ENCODE measurements around the gene SH3RF3.

The SH3RF3 gene

GRCh38 chr2:109398366-109399015, 269.5 kb downstream of the SH3RF3 start:
- Histone ChIP-seq H3K18ac (ENCODE audit: low read length) (peak overlapping the region; percentile 49), H2BK5ac (ENCODE audit: low read length) (no peak overlapping the region), H2BK12ac (ENCODE audit: low read length) (no peak overlapping the region), H2AFZ (ENCODE audit: low read length) (no peak overlapping the region), H2BK120ac (ENCODE audit: low read depth, low read length) (no peak overlapping the region), H4K8ac (ENCODE audit: low read depth, low read length) (no peak overlapping the region), H3K79me1 (ENCODE audit: low read depth, low read length) (peaks cover 2% of the 10 kb centered on the region), H3K4me2 (ENCODE audit: insufficient read depth, low read length, poor library complexity, severe bottlenecking) (no peak overlapping the region), H3K14ac (ENCODE audit: low read length) (no peak overlapping the region), H3K27ac (replicated peaks; ENCODE audit: low read length) (no peak overlapping the region), H4K91ac (ENCODE audit: low read depth, low read length, poor library complexity) (no peak overlapping the region), H2AK5ac (ENCODE audit: low read depth, low read length) (peak overlapping the region; percentile 22), H3K9ac (ENCODE audit: low read depth, low read length, poor library complexity) (peak overlapping the region; percentile 7), H3K4me3 (ENCODE audit: low read length in 2 of 2) (no peak overlapping the region), H3K4me1 (ENCODE audit: control insufficient read depth in 2 of 2, insufficient read depth in 1 of 2, low read depth in 1 of 2, low read length in 2 of 2) (peaks cover 2 to 7% of the 10 kb centered on the region in 2 donors), H2BK15ac (ENCODE audit: low read length) (no peak overlapping the region), H3K23ac (ENCODE audit: low read depth, low read length, poor library complexity) (peak overlapping the region; percentile 70), H3K27me3 (ENCODE audit: control insufficient read depth in 3 of 3, insufficient read depth in 3 of 3, low read depth in 1 of 3, low read length in 3 of 3) (peaks cover 0 to 29% (median 0%) of the 10 kb centered on the region in 3 experiments), H3K4ac (ENCODE audit: low read length) (no peak overlapping the region), H3K36me3 (replicated peaks in 1 of 2; ENCODE audit: control insufficient read depth in 2 of 2, insufficient read depth in 2 of 2, low read length in 2 of 2) (no peaks in the 10 kb centered on the region), H3K9me3 (replicated peaks in 1 of 2; ENCODE audit: control insufficient read depth in 2 of 2, insufficient read depth in 1 of 2, low read depth in 1 of 2, low read length in 2 of 2) (peaks cover 0 to 3% of the 10 kb centered on the region in 2 donors)
- DNase-seq (ENCODE audit: low spot score): no peak
- WGBS, 2 donors (ENCODE audit: extremely low coverage in 2 of 2, insufficient read length in 2 of 2, insufficient replicate concordance in 1 of 2): no CpG with 5 or more reads among the region's 22 CpGs

- no peak overlapping the region for H3K27ac ChIP-seq (replicated peaks; ENCODE audit: low read length)
- no peak overlapping the region for H3K4me2 ChIP-seq (ENCODE audit: insufficient read depth, low read length, poor library complexity, severe bottlenecking)
- H3K36me3 ChIP-seq (replicated peaks in 1 of 2; ENCODE audit: control insufficient read depth in 2 of 2, insufficient read depth in 2 of 2, low read length in 2 of 2): no peaks in the 10 kb centered on the region
- no peak overlapping the region for H2BK12ac ChIP-seq (ENCODE audit: low read length)
- H4K8ac ChIP-seq (ENCODE audit: low read depth, low read length): no peak overlapping the region
- H2BK5ac ChIP-seq (ENCODE audit: low read length): no peak overlapping the region
- no peak for DNase-seq (ENCODE audit: low spot score)
- peaks cover 0 to 3% of the 10 kb centered on the region in 2 donors for H3K9me3 ChIP-seq (replicated peaks in 1 of 2; ENCODE audit: control insufficient read depth in 2 of 2, insufficient read depth in 1 of 2, low read depth in 1 of 2, low read length in 2 of 2)
- H3K18ac ChIP-seq (ENCODE audit: low read length): peak overlapping the region; percentile 48
- no peak overlapping the region for H3K14ac ChIP-seq (ENCODE audit: low read length)
- H2AK5ac ChIP-seq (ENCODE audit: low read depth, low read length): no peak overlapping the region
- H3K79me1 ChIP-seq (ENCODE audit: low read depth, low read length): peaks cover 2% of the 10 kb centered on the region
- no CpG with 5 or more reads among the region's 6 CpGs for WGBS, 2 donors (ENCODE audit: extremely low coverage in 2 of 2, insufficient read length in 2 of 2, insufficient replicate concordance in 1 of 2)
- H2AFZ ChIP-seq (ENCODE audit: low read length): no peak overlapping the region
- H3K4me3 ChIP-seq (ENCODE audit: low read length in 2 of 2): no peak overlapping the region
- no peak overlapping the region for H2BK15ac ChIP-seq (ENCODE audit: low read length)
- peaks cover 0 to 30% (median 0%) of the 10 kb centered on the region in 3 experiments for H3K27me3 ChIP-seq (ENCODE audit: control insufficient read depth in 3 of 3, insufficient read depth in 3 of 3, low read depth in 1 of 3, low read length in 3 of 3)
- no peak overlapping the region for H3K9ac ChIP-seq (ENCODE audit: low read depth, low read length, poor library complexity)
- no peak overlapping the region for H3K23ac ChIP-seq (ENCODE audit: low read depth, low read length, poor library complexity)
- no peak overlapping the region for H3K4ac ChIP-seq (ENCODE audit: low read length)
- no peak overlapping the region for H2BK120ac ChIP-seq (ENCODE audit: low read depth, low read length)
- no peak overlapping the region for H4K91ac ChIP-seq (ENCODE audit: low read depth, low read length, poor library complexity)
- H3K4me1 ChIP-seq (ENCODE audit: control insufficient read depth in 2 of 2, insufficient read depth in 1 of 2, low read depth in 1 of 2, low read length in 2 of 2): peaks cover 2 to 4% of the 10 kb centered on the region in 2 donors
Observed at GRCh38 chr2:109399066-109399465, 270.1 kb downstream of the SH3RF3 start.

GRCh38 chr2:109400102-109400501, 271.1 kb downstream of the SH3RF3 start:
- Histone ChIP-seq H3K79me1 (ENCODE audit: low read depth, low read length) (peaks cover 2% of the 10 kb centered on the region), H3K9me3 (replicated peaks in 1 of 2; ENCODE audit: control insufficient read depth in 2 of 2, insufficient read depth in 1 of 2, low read depth in 1 of 2, low read length in 2 of 2) (peaks cover 0 to 3% of the 10 kb centered on the region in 2 donors), H2AK5ac (ENCODE audit: low read depth, low read length) (no peak overlapping the region), H3K4me1 (ENCODE audit: control insufficient read depth in 2 of 2, insufficient read depth in 1 of 2, low read depth in 1 of 2, low read length in 2 of 2) (peaks cover 2 to 4% of the 10 kb centered on the region in 2 donors), H3K18ac (ENCODE audit: low read length) (no peak overlapping the region), H3K27me3 (ENCODE audit: control insufficient read depth in 3 of 3, insufficient read depth in 3 of 3, low read depth in 1 of 3, low read length in 3 of 3) (peaks cover 0 to 21% (median 0%) of the 10 kb centered on the region in 3 experiments), H4K8ac (ENCODE audit: low read depth, low read length) (no peak overlapping the region), H3K23ac (ENCODE audit: low read depth, low read length, poor library complexity) (no peak overlapping the region), H2AFZ (ENCODE audit: low read length) (no peak overlapping the region), H3K4me3 (ENCODE audit: low read length in 2 of 2) (peak overlapping the region in 1 of 2 donors; percentile 50), H2BK120ac (ENCODE audit: low read depth, low read length) (no peak overlapping the region), H3K36me3 (replicated peaks in 1 of 2; ENCODE audit: control insufficient read depth in 2 of 2, insufficient read depth in 2 of 2, low read length in 2 of 2) (no peaks in the 10 kb centered on the region), H3K4me2 (ENCODE audit: insufficient read depth, low read length, poor library complexity, severe bottlenecking) (no peak overlapping the region), H3K9ac (ENCODE audit: low read depth, low read length, poor library complexity) (no peak overlapping the region), H2BK5ac (ENCODE audit: low read length) (no peak overlapping the region), H2BK12ac (ENCODE audit: low read length) (no peak overlapping the region), H4K91ac (ENCODE audit: low read depth, low read length, poor library complexity) (no peak overlapping the region), H3K4ac (ENCODE audit: low read length) (no peak overlapping the region), H2BK15ac (ENCODE audit: low read length) (no peak overlapping the region), H3K27ac (replicated peaks; ENCODE audit: low read length) (no peak overlapping the region), H3K14ac (ENCODE audit: low read length) (no peak overlapping the region)
- no CpG with 5 or more reads among the region's 7 CpGs for WGBS, 2 donors (ENCODE audit: extremely low coverage in 2 of 2, insufficient read length in 2 of 2, insufficient replicate concordance in 1 of 2)
- no peak for DNase-seq (ENCODE audit: low spot score)

GRCh38 chr2:109401370-109401769, 272.4 kb downstream of the SH3RF3 start:
- Histone ChIP-seq H2BK5ac (ENCODE audit: low read length) (no peak overlapping the region), H2BK120ac (ENCODE audit: low read depth, low read length) (no peak overlapping the region), H3K27ac (replicated peaks; ENCODE audit: low read length) (no peak overlapping the region), H2BK12ac (ENCODE audit: low read length) (no peak overlapping the region), H3K4me1 (ENCODE audit: control insufficient read depth in 2 of 2, insufficient read depth in 1 of 2, low read depth in 1 of 2, low read length in 2 of 2) (peaks cover 2 to 4% of the 10 kb centered on the region in 2 donors), H3K36me3 (replicated peaks in 1 of 2; ENCODE audit: control insufficient read depth in 2 of 2, insufficient read depth in 2 of 2, low read length in 2 of 2) (no peaks in the 10 kb centered on the region), H3K4ac (ENCODE audit: low read length) (no peak overlapping the region), H3K27me3 (ENCODE audit: control insufficient read depth in 3 of 3, insufficient read depth in 3 of 3, low read depth in 1 of 3, low read length in 3 of 3) (peaks cover 0 to 9% (median 0%) of the 10 kb centered on the region in 3 experiments), H4K91ac (ENCODE audit: low read depth, low read length, poor library complexity) (no peak overlapping the region), H3K4me3 (ENCODE audit: low read length in 2 of 2) (no peak overlapping the region), H3K23ac (ENCODE audit: low read depth, low read length, poor library complexity) (no peak overlapping the region), H2AK5ac (ENCODE audit: low read depth, low read length) (no peak overlapping the region), H3K4me2 (ENCODE audit: insufficient read depth, low read length, poor library complexity, severe bottlenecking) (no peak overlapping the region), H2AFZ (ENCODE audit: low read length) (no peak overlapping the region), H2BK15ac (ENCODE audit: low read length) (no peak overlapping the region), H3K14ac (ENCODE audit: low read length) (no peak overlapping the region), H3K18ac (ENCODE audit: low read length) (no peak overlapping the region), H3K9ac (ENCODE audit: low read depth, low read length, poor library complexity) (no peak overlapping the region), H3K79me1 (ENCODE audit: low read depth, low read length) (peaks cover 2% of the 10 kb centered on the region), H3K9me3 (replicated peaks in 1 of 2; ENCODE audit: control insufficient read depth in 2 of 2, insufficient read depth in 1 of 2, low read depth in 1 of 2, low read length in 2 of 2) (peaks cover 0 to 3% of the 10 kb centered on the region in 2 donors), H4K8ac (ENCODE audit: low read depth, low read length) (no peak overlapping the region)
- no peak for DNase-seq (ENCODE audit: low spot score)
- no CpG with 5 or more reads among the region's 3 CpGs for WGBS, 2 donors (ENCODE audit: extremely low coverage in 2 of 2, insufficient read length in 2 of 2, insufficient replicate concordance in 1 of 2)
